Uterus (tissue), 4 donors: ENCODE results near the gene WSCD1. TPM values are rescaled to one million over a fixed set of nuclear protein-coding genes. Genes with fewer than 3 reads are reported as not detected.

ENCODE experiments used
- DNase-seq, 2 donors: peaks; one replicate each; pipeline ENCODE4 v3.0.0-alpha.2; 2019 to 2020
- H3K27ac ChIP-seq, 2 donors: fragments of 200-600 bp; sonication (generic); 1 replicate in 1 of 2; 2 replicates in 1 of 2; pipeline ENCODE4 v1.5.1; 2016 to 2018
- H3K27me3 ChIP-seq, 2 donors: fragments of 200-600 bp; sonication (generic); one replicate each; pipeline ENCODE4 v1.5.1; 2018 to 2019; ENCODE audit warnings: control low read depth in 1 of 2
- H3K36me3 ChIP-seq, 2 donors: fragments of 200-600 bp; sonication (generic); one replicate each; pipeline ENCODE4 v1.5.1; 2019; ENCODE audit warnings: control low read depth in 1 of 2
- H3K4me1 ChIP-seq, 2 donors: fragments of 200-600 bp; sonication (generic); one replicate each; pipeline ENCODE4 v1.5.1; 2018 to 2019; ENCODE audit warnings: control low read depth in 1 of 2
- H3K4me3 ChIP-seq, 2 donors: fragments of 200-600 bp; sonication (generic); 1 replicate in 1 of 2; 2 replicates in 1 of 2; pipeline ENCODE4 v1.5.1; 2018 to 2019; ENCODE audit warnings: mild to moderate bottlenecking in 1 of 2
- H3K9me3 ChIP-seq, 2 donors: fragments of 200-600 bp; sonication (generic); one replicate each; pipeline ENCODE4 v1.5.1; 2019; ENCODE audit warnings: control low read depth in 1 of 2
- POLR2A ChIP-seq, 2 donors: fragments of 450-650 bp; IDR thresholded peaks; one replicate each; pipeline ENCODE4 v1.6.1; 2016; ENCODE audit warnings: antibody characterized with exemption in 2 of 2, mild to moderate bottlenecking in 1 of 2, moderate library complexity in 1 of 2
- intact Hi-C: fragments of 100-400 bp; cut with DNase I; formaldehyde crosslinking; loops from one replicate; pipeline ENCODE4 v1.15.1; 2023; ENCODE audit warnings: low total_unique reads
- total RNA-seq, 4 donors: library from RNA; depleted of rRNA in 3 of 4; stranded (reverse); fragments of >200 nt in 3 of 4; gene quantifications; one replicate each; pipeline versions ENCODE4 v1.1.0 to v1.2.4, GENCODE V29; 2014 to 2023
- TF ChIP-seq, protein P1 (sequence below), 4 experiments: fragments of 200-600 bp in 2 of 4; fragments of 450-650 bp in 2 of 4; sonication (generic) in 2 of 4; IDR thresholded peaks; one replicate each; pipeline ENCODE4 v1.5.1; 2016 to 2019; ENCODE audit warnings: antibody characterized with exemption in 4 of 4, mild to moderate bottlenecking in 2 of 4, moderate library complexity in 1 of 4
- donor health status: DM: yes; HTN: yes; CAD: no.

The WSCD1 gene
- total RNA-seq, 4 donors from 2014 or later, result 3.8 to 12.7 (median 6.6) TPM

DNA sequence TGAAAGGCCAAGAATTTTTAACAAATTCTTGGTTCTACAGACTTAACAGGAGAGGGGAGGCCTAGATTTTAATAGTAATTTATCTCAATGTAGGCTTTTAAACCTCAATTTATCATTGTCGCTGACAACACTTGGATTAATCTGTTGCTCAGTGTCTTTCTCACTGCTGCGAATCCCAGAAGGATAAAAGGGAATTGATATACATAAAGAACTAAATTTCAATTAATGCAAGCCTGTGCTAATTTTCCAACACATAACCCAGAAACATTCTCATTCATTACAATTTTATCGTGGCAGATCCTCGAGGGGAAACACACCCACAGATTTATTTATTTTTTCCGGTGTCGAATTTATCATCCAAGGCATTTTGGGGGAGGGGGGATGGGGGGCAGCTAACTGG, 98.1 kb downstream of the WSCD1 start:
- no peaks in the 10 kb centered on the region for H3K27me3 ChIP-seq
- no peaks in the 10 kb centered on the region for H3K36me3 ChIP-seq
- no peak overlapping the region for H3K27ac ChIP-seq
- H3K4me3 ChIP-seq, result no peak overlapping the region
- no peak for TF ChIP-seq POLR2A (IDR thresholded peaks at IDR 0.05)
- TF ChIP-seq, protein P1, sequence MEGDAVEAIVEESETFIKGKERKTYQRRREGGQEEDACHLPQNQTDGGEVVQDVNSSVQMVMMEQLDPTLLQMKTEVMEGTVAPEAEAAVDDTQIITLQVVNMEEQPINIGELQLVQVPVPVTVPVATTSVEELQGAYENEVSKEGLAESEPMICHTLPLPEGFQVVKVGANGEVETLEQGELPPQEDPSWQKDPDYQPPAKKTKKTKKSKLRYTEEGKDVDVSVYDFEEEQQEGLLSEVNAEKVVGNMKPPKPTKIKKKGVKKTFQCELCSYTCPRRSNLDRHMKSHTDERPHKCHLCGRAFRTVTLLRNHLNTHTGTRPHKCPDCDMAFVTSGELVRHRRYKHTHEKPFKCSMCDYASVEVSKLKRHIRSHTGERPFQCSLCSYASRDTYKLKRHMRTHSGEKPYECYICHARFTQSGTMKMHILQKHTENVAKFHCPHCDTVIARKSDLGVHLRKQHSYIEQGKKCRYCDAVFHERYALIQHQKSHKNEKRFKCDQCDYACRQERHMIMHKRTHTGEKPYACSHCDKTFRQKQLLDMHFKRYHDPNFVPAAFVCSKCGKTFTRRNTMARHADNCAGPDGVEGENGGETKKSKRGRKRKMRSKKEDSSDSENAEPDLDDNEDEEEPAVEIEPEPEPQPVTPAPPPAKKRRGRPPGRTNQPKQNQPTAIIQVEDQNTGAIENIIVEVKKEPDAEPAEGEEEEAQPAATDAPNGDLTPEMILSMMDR (IDR thresholded peaks at IDR 0.05), result no peak
- H3K4me1 ChIP-seq, result no peaks in the 10 kb centered on the region
- intact Hi-C loops, result no loop called here
- no peaks in the 10 kb centered on the region for H3K9me3 ChIP-seq
- no peak for DNase-seq

DNA sequence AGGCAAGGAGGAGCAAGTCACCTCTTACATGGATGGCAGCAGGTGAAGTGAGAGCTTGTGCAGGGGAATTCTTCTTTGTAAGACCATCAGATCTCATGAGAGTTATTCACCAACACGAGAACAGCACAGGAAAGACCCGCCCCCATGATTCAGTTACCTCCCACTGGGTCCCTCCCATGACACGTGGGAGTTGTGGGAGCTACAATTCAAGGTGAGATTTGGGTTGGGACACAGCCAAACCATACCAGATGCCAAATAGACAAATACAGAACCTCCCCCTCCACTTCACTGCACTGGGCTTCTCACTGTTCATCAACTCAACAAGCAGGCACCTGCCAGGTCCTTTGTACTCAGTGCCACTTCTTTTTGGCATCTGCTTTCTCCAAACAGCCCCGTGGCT, 100.2 kb downstream of the WSCD1 start:
- TF ChIP-seq, protein P1 (IDR thresholded peaks at IDR 0.05), result no peak
- TF ChIP-seq POLR2A (IDR thresholded peaks at IDR 0.05), result no peak
- no peaks in the 10 kb centered on the region for H3K9me3 ChIP-seq
- H3K27me3 ChIP-seq, result no peaks in the 10 kb centered on the region
- no peaks in the 10 kb centered on the region for H3K4me1 ChIP-seq
- H3K36me3 ChIP-seq, result no peaks in the 10 kb centered on the region
- intact Hi-C loops, result no loop called here
- no peak overlapping the region for H3K4me3 ChIP-seq
- no peak overlapping the region for H3K27ac ChIP-seq
- no peak for DNase-seq

DNA sequence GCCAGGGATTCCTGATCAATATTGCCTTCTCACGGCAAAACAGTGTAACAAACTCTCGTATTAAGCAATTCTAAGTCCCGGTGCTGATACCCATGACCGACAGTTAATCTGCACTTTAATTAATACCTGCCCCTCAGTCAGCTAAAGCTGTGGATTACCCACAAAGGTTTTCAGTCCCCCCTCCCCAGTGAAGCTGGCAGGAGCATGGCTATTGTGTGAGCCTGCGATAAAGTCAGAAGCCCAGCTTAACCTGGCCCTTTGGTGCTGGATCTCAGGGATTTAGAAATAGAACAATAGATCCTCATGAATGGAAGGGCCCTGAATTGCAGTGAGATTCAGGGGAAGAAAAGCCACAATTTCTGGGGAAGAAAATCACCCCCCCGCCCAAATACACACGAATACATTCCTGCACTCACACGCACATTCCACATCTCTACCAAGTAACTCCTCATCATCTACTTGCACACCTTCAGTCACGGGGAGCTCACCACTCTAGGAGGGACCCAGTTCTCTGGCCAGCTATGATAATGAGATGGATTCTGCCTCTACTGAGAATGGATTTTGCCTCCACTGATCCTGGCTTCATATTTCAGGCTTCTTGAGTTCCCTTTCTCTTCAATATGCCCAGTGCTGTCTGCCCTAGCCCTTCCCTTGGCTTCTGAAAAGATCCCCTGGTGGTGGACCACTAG, 102.6 kb downstream of the WSCD1 start:
- Histone ChIP-seq H3K9me3 (no peaks in the 10 kb centered on the region), H3K36me3 (no peaks in the 10 kb centered on the region), H3K4me3 (no peak overlapping the region), H3K27me3 (no peaks in the 10 kb centered on the region), H3K27ac (no peak overlapping the region), H3K4me1 (no peaks in the 10 kb centered on the region)
- no peak for DNase-seq
- TF ChIP-seq, protein P1 (IDR thresholded peaks at IDR 0.05), result no peak
- TF ChIP-seq POLR2A (IDR thresholded peaks at IDR 0.05), result no peak
- intact Hi-C loops, result no loop called here

DNA sequence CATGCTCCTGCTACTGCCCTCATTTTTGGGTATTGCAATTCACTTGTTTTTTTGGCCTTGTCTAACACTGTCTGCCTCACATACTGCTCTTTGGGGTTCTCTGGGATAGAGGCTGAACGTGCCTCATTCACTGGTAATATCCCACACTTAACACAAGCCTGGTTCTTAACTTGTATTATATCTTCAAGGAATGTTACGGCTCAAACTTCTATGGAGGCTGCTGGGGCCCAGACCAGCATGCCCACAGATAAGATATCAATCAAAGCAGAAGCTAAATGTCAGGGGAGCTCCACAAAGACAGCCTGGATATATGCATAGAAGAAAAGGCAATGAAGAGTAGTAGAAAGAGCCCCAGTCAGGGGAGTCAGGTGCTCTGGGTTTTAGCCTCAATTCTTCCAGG, 103.5 kb downstream of the WSCD1 start:
- no peaks in the 10 kb centered on the region for H3K36me3 ChIP-seq
- H3K27me3 ChIP-seq, result no peaks in the 10 kb centered on the region
- no peak for DNase-seq
- TF ChIP-seq POLR2A (IDR thresholded peaks at IDR 0.05), result no peak
- TF ChIP-seq, protein P1 (IDR thresholded peaks at IDR 0.05), result no peak
- intact Hi-C loops, result no loop called here
- no peaks in the 10 kb centered on the region for H3K4me1 ChIP-seq
- no peak overlapping the region for H3K27ac ChIP-seq
- no peaks in the 10 kb centered on the region for H3K9me3 ChIP-seq
- H3K4me3 ChIP-seq, result no peak overlapping the region
